SU-DHL-6 (cell line): Measurements from ENCODE around the gene TNFAIP8.

Experiments used
- H2AFZ ChIP-seq: fragments of 200-600 bp; sonication (generic); 2 replicates; pipeline ENCODE4 v1.6.1; 2014; ENCODE audit warnings: low read depth, mild to moderate bottlenecking, moderate library complexity, mixed read lengths, antibody characterized with exemption, low read length; ENCODE audit not compliant: severe bottlenecking
- H3F3A ChIP-seq: fragments of 200-600 bp; shearing (Covaris generic); 2 replicates; pipeline ENCODE4 v1.6.0; 2016; ENCODE audit warnings: antibody characterized with exemption, mild to moderate bottlenecking; ENCODE audit not compliant: insufficient read depth
- H3K27ac ChIP-seq: fragments of 200-600 bp; sonication (generic); 2 replicates; pipeline ENCODE4 v1.5.1; 2016; ENCODE audit warnings: low read depth, mild to moderate bottlenecking, low read length, moderate library complexity, mixed read lengths
- H3K27me3 ChIP-seq: fragments of 200-600 bp; sonication (generic), shearing (Covaris generic); 2 replicates; pipeline ENCODE4 v1.6.0; 2014; ENCODE audit warnings: mild to moderate bottlenecking, low read length
- H3K36me3 ChIP-seq: fragments of 200-600 bp; sonication (generic); 2 replicates; pipeline ENCODE4 v1.6.1; 2014; ENCODE audit warnings: mild to moderate bottlenecking, low read length, mixed read lengths
- H3K4me2 ChIP-seq: fragments of 300-600, 200-600 bp; shearing (Covaris generic), sonication (generic); 2 replicates; pipeline ENCODE4 v1.6.0; 2014; ENCODE audit warnings: low read length, low read depth, mild to moderate bottlenecking; ENCODE audit not compliant: poor library complexity, severe bottlenecking
- H3K4me3 ChIP-seq: fragments of 200-600 bp; sonication (generic); 2 replicates; pipeline ENCODE4 v1.5.1; 2014; ENCODE audit warnings: antibody characterized with exemption, low read length, mild to moderate bottlenecking, mixed read lengths; ENCODE audit not compliant: insufficient read depth, poor library complexity, severe bottlenecking
- H3K79me2 ChIP-seq: fragments of 200-600 bp; sonication (generic); 2 replicates; pipeline ENCODE4 v1.6.1; 2014; ENCODE audit warnings: mild to moderate bottlenecking, low read length, moderate library complexity; ENCODE audit not compliant: insufficient read depth
- H3K9ac ChIP-seq: fragments of 200-600 bp; sonication (generic); 2 replicates; pipeline ENCODE4 v1.7.0; 2014; ENCODE audit warnings: mild to moderate bottlenecking, low read length
- H3K9me2 ChIP-seq: fragments of 200-600 bp; sonication (generic); replicated peaks from 2 replicates; pipeline ENCODE4 v1.6.1; 2014; ENCODE audit warnings: low read length; ENCODE audit not compliant: insufficient read depth
- H3K9me3 ChIP-seq: fragments of 200-600 bp; sonication (generic); 2 replicates; pipeline ENCODE4 v1.6.1; 2014; ENCODE audit warnings: low read length, mixed read lengths; ENCODE audit not compliant: insufficient read depth
- H4K20me1 ChIP-seq: fragments of 200-600 bp; sonication (generic); 2 replicates; pipeline ENCODE4 v1.6.1; 2014; ENCODE audit warnings: low read depth, mild to moderate bottlenecking, antibody characterized with exemption, low read length, moderate library complexity, mixed read lengths
- EZH2phosphoT487 ChIP-seq: fragments of 200-600 bp; sonication (generic), shearing (Covaris generic); conservative IDR thresholded peaks from 2 replicates; pipeline ENCODE4 v1.6.1; 2018; ENCODE audit warnings: mild to moderate bottlenecking, antibody characterized with exemption, low read length, moderate library complexity, mixed read lengths
- TF ChIP-seq, protein P1 (sequence below): fragments of 200-600 bp; sonication (generic); IDR thresholded peaks from one replicate; pipeline ENCODE4 v1.5.1; 2017; ENCODE audit warnings: antibody characterized with exemption, mild to moderate bottlenecking, low read length, moderate library complexity; ENCODE audit not compliant: insufficient read depth, poor library complexity, severe bottlenecking

Gene TNFAIP8

DNA sequence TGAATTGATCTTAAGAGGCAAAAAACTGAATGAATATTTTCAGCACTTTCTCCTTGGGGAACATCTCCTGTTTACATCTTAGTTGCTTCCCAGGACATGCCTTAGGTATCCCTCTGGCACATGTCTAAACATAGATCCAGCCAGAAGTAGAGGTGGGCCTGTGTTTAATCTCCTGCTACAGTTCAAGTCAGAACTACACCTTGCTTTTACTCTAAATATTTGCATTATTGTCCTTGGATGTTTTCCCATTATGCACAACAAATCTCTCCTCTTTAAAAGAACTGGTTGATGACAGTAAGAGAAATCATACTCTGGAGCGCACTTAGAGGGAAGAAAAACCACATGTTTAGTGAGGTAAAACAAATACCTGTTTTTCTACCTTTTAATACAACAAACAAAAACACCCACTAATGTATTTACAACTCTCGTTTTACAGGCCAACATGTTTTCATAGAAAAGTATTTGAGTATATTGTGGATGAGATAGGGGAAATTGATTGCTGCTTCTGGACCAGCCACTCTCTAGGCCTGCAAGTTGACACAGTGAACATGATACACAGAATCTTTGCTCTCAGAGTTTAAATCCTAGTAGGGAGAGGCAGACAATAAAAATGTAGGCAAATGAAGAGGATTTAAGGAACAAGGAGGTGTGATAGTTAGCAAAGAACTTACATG lies 32.3 kb downstream of the TNFAIP8 start:
- no peaks in the 10 kb centered on the region for H3K9me2 ChIP-seq
- H3K36me3 ChIP-seq, result peaks cover 18% of the 10 kb centered on the region; the same call in 1 of the 2 replicates
- no peak overlapping the region for H3K4me3 ChIP-seq
- TF ChIP-seq, protein P1, sequence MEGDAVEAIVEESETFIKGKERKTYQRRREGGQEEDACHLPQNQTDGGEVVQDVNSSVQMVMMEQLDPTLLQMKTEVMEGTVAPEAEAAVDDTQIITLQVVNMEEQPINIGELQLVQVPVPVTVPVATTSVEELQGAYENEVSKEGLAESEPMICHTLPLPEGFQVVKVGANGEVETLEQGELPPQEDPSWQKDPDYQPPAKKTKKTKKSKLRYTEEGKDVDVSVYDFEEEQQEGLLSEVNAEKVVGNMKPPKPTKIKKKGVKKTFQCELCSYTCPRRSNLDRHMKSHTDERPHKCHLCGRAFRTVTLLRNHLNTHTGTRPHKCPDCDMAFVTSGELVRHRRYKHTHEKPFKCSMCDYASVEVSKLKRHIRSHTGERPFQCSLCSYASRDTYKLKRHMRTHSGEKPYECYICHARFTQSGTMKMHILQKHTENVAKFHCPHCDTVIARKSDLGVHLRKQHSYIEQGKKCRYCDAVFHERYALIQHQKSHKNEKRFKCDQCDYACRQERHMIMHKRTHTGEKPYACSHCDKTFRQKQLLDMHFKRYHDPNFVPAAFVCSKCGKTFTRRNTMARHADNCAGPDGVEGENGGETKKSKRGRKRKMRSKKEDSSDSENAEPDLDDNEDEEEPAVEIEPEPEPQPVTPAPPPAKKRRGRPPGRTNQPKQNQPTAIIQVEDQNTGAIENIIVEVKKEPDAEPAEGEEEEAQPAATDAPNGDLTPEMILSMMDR, result no peak
- no peak for TF ChIP-seq EZH2phosphoT487
- peaks cover 100% of the 10 kb centered on the region for H3K79me2 ChIP-seq
- peaks cover 41% of the 10 kb centered on the region for H4K20me1 ChIP-seq
- H3K27me3 ChIP-seq, result no peaks in the 10 kb centered on the region
- no peak overlapping the region for H3K9ac ChIP-seq
- H3K27ac ChIP-seq, result no peak overlapping the region
- peak overlapping the region; percentile 2 for H3K4me2 ChIP-seq
- peaks cover 17% of the 10 kb centered on the region; the same call in 1 of the 2 replicates for H3F3A ChIP-seq
- H3K9me3 ChIP-seq, result no peaks in the 10 kb centered on the region
- H2AFZ ChIP-seq, result no peak overlapping the region

GRCh38 chr5:119388619-119389190 lies 32.9 kb downstream of the TNFAIP8 start:
- Histone ChIP-seq H3K9me3 (no peaks in the 10 kb centered on the region), H3K27me3 (no peaks in the 10 kb centered on the region), H3K79me2 (peaks cover 100% of the 10 kb centered on the region), H3K9me2 (no peaks in the 10 kb centered on the region), H4K20me1 (peaks cover 44% of the 10 kb centered on the region), H3K9ac (no peak overlapping the region), H3K4me2 (peak overlapping the region; percentile 19), H2AFZ (no peak overlapping the region), H3F3A (peaks cover 23% of the 10 kb centered on the region), H3K27ac (0 out of 2 replicates have a peak overlapping the region, but pooled peaks have one; percentile 17), H3K4me3 (no peak overlapping the region), H3K36me3 (peaks cover 24% of the 10 kb centered on the region)
- TF ChIP-seq EZH2phosphoT487, result no peak
- TF ChIP-seq, protein P1, result no peak

DNA sequence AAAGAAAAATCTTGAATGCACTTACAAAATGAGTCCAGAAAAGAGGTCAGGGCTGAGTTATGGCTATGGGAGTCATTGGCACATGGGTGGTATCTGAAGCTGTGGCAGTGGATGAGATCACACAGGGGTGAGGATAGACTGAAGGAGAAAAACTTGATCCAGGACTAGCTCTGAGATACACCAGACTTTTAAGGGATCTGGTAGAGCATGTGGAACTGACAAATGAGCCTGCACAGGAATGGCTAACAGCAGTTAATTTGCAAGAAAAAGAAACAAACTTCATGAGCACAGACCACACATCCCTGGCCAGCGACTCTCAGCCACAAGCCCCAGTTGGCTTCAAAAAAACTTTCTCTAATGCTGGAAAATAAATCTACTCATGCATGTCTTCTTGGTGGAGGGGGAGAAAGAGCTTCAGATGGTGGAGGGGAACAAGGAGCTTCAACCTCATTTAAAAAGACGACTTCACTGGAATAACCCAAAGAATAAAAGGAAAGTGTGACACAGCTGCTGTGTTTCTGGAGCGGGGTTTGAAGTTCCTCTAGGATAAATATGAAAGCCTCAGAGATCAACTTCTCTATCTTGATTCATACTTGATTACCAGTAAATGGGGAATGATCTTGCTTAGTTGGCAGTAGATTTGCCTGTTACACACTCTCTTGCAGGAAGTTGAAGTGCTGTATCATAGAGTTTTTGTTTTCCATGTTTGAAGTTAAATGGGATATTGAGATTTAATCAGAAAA lies 33.6 kb downstream of the TNFAIP8 start:
- Histone ChIP-seq H3K36me3 (peaks cover 31% of the 10 kb centered on the region), H3F3A (peaks cover 24% of the 10 kb centered on the region), H2AFZ (no peak overlapping the region), H3K79me2 (peaks cover 99% of the 10 kb centered on the region), H3K9me3 (no peaks in the 10 kb centered on the region), H3K4me3 (no peak overlapping the region), H3K4me2 (peak overlapping the region; percentile 19), H4K20me1 (peaks cover 43% of the 10 kb centered on the region), H3K27ac (peak overlapping the region; percentile 27; the same call in 1 of the 2 replicates), H3K9ac (no peak overlapping the region), H3K27me3 (no peaks in the 10 kb centered on the region), H3K9me2 (no peaks in the 10 kb centered on the region)
- TF ChIP-seq, protein P1, result no peak
- no peak for TF ChIP-seq EZH2phosphoT487
